Coronary artery (tissue), 2 donors: ENCODE results near the gene IL17B.

Experiments used
- DNase-seq: peaks from one replicate; pipeline ENCODE4 v3.0.0-alpha.2; 2017; ENCODE audit warnings: low spot score
- H3K27ac ChIP-seq, 2 donors: fragments of 200-600 bp; sonication (generic); one replicate each; pipeline ENCODE4 v1.5.1; 2016 to 2019
- H3K4me3 ChIP-seq: fragments of 200-600 bp; sonication (generic); 2 replicates; pipeline ENCODE4 v1.5.1; 2016; ENCODE audit warnings: mild to moderate bottlenecking, moderate library complexity
- TF ChIP-seq, protein P1 (sequence below): fragments of 200-600 bp; sonication (generic); IDR thresholded peaks from one replicate; pipeline ENCODE4 v1.5.1; 2019; ENCODE audit warnings: antibody characterized with exemption

The IL17B gene

GRCh38 chr5:149414405-149415065 is 35.4 kb upstream of the IL17B start:
- TF ChIP-seq, protein P1, sequence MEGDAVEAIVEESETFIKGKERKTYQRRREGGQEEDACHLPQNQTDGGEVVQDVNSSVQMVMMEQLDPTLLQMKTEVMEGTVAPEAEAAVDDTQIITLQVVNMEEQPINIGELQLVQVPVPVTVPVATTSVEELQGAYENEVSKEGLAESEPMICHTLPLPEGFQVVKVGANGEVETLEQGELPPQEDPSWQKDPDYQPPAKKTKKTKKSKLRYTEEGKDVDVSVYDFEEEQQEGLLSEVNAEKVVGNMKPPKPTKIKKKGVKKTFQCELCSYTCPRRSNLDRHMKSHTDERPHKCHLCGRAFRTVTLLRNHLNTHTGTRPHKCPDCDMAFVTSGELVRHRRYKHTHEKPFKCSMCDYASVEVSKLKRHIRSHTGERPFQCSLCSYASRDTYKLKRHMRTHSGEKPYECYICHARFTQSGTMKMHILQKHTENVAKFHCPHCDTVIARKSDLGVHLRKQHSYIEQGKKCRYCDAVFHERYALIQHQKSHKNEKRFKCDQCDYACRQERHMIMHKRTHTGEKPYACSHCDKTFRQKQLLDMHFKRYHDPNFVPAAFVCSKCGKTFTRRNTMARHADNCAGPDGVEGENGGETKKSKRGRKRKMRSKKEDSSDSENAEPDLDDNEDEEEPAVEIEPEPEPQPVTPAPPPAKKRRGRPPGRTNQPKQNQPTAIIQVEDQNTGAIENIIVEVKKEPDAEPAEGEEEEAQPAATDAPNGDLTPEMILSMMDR = no peak
- H3K4me3 ChIP-seq = peak overlapping the region; percentile 85
- peak; percentile 84 for DNase-seq
- H3K27ac ChIP-seq = peak overlapping the region; percentile 94 to 95

DNA sequence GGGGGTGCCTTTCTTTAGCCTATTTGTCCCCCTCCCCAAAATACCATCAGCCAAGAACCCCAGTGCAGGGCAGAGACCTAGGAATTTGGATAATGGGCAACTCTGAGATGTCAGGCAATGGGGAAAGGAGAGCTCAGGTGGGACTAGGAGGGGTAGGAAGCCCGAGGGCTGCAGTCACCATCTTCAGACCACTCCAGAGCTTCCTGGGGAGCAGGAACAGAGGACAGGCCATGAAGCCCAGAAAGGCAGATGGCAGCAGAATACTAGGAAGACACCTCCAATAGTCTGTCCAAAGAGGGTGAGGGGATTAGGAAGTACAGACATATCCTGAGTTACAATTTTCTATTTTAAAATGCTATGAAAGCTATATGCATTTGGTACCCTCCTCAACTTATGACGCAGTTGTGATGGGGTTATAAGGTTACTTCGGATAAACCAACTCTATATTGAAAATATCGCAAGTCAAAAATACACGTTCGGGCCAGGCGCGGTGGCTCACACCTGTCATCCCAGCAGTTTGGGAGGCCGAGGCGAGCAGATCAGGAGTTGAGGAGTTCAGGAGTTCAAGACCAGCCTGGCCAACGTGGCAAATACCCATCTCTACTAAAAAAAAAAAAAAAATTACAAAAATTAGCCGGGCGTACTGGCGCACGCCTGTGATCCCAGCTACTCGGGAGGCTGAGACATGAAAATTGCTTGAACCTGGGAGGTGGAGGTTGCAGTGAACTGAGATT is 34.6 kb upstream of the IL17B start:
- Histone ChIP-seq H3K27ac (peak overlapping the region; percentile 94 to 95), H3K4me3 (peak overlapping the region; percentile 85)
- TF ChIP-seq, protein P1 = no peak
- DNase-seq = peak; percentile 64

DNA sequence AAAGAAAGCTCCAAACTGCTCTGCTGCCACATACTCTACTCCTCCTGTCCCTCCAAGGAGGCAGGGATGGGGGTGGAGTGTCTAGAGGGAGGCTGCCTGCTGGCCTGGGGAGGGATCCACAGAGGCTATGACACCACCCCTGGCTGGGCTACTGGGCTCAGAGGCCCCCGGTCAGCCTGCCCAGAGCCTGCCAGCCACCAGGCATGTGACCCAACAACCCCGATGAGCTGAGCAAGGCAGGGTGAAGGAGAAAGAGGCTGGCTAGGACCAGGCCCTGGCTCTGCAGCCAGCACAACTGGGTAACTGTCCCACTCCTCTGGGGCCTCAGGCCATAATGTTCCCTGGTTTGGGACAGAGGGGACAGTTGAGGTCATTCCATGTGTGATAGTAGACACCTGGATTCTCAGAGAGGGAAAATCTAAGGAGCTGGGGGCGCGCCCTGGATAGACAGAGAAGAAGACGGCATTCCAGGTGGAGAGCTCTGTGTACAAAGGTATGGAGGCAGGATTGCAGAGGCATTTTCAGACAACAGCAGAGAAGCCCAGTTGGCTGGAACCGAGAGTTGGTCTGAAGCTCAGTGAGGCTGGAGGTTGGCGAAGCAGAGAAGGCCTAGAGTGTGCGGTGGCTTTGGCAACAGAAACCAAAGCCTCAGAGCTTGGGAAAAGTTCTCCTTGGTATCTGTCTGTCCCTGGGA is 33.8 kb upstream of the IL17B start:
- TF ChIP-seq, protein P1 = no peak
- DNase-seq = no peak
- H3K27ac ChIP-seq = peak overlapping the region; percentile 94 to 95
- H3K4me3 ChIP-seq = peak overlapping the region; percentile 85

DNA sequence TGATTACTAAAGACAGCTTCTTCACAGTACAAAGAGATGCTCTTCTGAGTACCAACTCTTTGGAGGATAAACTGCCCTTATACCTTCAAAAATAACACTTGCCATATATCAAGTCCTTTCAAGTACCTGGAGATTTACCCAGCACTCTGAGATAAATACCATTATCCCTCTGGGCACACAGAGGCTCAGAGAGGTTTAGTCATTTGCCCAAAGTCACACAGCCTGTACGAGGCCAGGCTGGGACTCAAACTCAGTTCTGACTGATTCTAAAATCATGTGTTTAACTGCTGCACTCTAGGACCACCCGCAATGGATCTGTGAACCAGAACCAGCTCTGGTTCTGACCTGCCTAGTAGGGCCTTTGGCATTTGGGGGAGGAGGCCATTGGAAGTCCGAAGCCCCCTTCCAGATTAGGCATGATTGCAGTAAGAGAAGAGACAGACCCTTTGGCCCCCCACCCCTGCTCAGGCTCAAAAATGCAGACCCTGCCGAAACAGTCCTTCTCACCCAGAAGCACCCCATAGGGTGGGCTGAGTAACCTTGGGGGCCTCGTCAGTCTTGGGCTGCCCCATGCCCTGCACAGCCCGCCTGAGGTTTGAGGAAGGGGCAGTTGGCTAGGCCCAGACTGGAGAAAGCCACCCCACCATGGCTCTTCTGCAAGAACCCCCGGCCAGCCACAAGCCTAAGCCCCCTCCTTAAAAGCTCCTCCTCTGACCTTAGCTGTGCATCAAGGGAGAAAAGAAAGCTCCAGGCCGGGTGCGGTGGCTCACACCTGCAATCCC is 32.8 kb upstream of the IL17B start:
- DNase-seq = peak; percentile 69
- TF ChIP-seq, protein P1 = no peak
- peak overlapping the region; percentile 94 to 95 for H3K27ac ChIP-seq
- H3K4me3 ChIP-seq = peak overlapping the region; percentile 85

- H3K27ac ChIP-seq = peak overlapping the region; percentile 94 to 95
- DNase-seq = peak; percentile 80
- TF ChIP-seq, protein P1 = no peak
- peak overlapping the region; percentile 85 for H3K4me3 ChIP-seq
Observed at GRCh38 chr5:149410721-149411432, 31.8 kb upstream of the IL17B start.

- TF ChIP-seq, protein P1 = no peak
- Histone ChIP-seq H3K27ac (peak overlapping the region; percentile 94 to 95), H3K4me3 (peak overlapping the region; percentile 85)
- DNase-seq = peak; percentile 62
Observed at GRCh38 chr5:149410071-149410470, 31.0 kb upstream of the IL17B start.
